ENCODE measurements around the gene FAM168B.

Gene FAM168B

DNA sequence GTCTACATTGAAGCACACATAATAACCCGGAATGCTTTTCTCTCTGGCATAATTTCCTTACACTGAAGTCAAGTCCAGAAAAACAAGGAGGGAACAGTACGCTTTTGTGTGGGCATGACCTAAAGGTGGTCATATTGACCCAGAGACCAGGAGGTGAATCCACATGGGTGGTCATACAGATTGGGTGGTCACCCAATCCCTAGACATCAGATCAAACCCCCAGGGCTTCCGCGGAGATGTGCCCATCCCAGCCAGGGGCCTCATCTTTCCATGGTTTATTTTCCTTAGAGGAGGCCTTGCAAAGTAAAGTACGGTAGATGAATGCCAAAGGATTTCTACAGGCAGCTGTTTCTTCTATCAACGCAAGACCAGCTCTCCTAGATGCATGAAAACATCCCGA, 38.8 kb downstream of the FAM168B start:
- H3K27ac ChIP-seq (ENCODE audit: low read depth, low read length, severe bottlenecking) = no peak overlapping the region
- no peaks in the 10 kb centered on the region for H3K9me3 ChIP-seq (ENCODE audit: control insufficient read depth, low read length)
- H3K36me3 ChIP-seq (ENCODE audit: control insufficient read depth, insufficient read depth, low read length) = peaks cover 99% of the 10 kb centered on the region
- 100% methylated on average over 3 to 5 of the region's 7 CpGs for WGBS, 2 experiments (ENCODE audit: insufficient coverage in 2 of 2)
- H3K4me3 ChIP-seq (ENCODE audit: extremely low read depth, insufficient read depth, low read length, poor library complexity, severe bottlenecking) = no peak overlapping the region
- H3K4me1 ChIP-seq (ENCODE audit: control insufficient read depth, insufficient read depth, low read length, poor library complexity, severe bottlenecking) = peaks cover 4% of the 10 kb centered on the region

DNA sequence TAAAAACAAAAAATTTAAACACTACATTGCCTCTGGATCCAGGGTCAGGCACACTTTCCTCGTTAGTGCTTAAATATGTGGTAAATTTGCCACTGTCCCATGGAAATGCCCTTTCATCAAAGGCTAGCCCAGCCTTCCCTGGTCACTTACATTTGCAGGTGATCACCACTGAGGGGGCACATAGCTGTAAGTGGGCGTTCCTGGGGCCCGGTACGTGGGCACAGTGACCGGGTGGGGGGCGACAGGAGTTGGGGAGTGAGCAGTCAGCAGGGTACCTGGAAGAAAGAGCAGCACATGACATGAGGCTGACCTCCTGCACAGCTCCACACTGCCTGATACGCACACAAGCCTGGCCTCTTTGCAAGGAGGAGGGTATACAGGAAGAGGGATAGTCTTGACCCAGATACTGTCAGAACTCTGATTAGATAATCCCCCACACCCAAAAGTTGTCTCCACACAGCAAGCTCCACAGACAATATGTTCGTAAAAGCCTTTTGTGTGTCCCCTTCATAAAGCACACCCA, 40.5 kb downstream of the FAM168B start:
- 97 to 100% methylated on average over 1 to 6 of the region's 8 CpGs for WGBS, 2 experiments (ENCODE audit: insufficient coverage in 2 of 2)
- no peak overlapping the region for H3K4me3 ChIP-seq (ENCODE audit: extremely low read depth, insufficient read depth, low read length, poor library complexity, severe bottlenecking)
- H3K4me1 ChIP-seq (ENCODE audit: control insufficient read depth, insufficient read depth, low read length, poor library complexity, severe bottlenecking) = peaks cover 4% of the 10 kb centered on the region
- H3K27ac ChIP-seq (ENCODE audit: low read depth, low read length, severe bottlenecking) = no peak overlapping the region
- H3K9me3 ChIP-seq (ENCODE audit: control insufficient read depth, low read length) = no peaks in the 10 kb centered on the region
- peaks cover 97% of the 10 kb centered on the region for H3K36me3 ChIP-seq (ENCODE audit: control insufficient read depth, insufficient read depth, low read length)

DNA sequence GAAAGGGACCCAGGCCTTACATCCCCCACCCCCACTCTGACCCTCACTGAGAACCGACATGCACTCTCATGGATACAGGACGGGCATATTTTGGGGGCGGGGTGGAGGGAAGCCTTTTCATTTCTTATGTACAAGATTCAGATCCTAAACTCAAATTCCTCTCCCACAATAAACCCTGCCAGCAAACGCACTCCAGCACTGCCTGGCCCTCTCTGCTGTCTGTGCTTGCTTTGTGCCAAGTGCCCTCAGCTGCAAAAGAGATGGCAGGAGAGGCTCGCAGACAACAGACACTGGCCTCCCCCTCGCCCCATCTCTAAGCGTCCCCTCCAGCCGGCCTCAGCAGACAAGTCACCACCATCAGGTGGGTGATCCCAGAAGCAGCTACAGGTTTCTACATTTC, 42.4 kb downstream of the FAM168B start:
- H3K4me1 ChIP-seq (ENCODE audit: control insufficient read depth, insufficient read depth, low read length, poor library complexity, severe bottlenecking) = peaks cover 4% of the 10 kb centered on the region
- 88 to 94% methylated on average over 5 to 8 of the region's 8 CpGs for WGBS, 2 experiments (ENCODE audit: insufficient coverage in 2 of 2)
- H3K36me3 ChIP-seq (ENCODE audit: control insufficient read depth, insufficient read depth, low read length) = peaks cover 88% of the 10 kb centered on the region
- H3K9me3 ChIP-seq (ENCODE audit: control insufficient read depth, low read length) = no peaks in the 10 kb centered on the region
- no peak overlapping the region for H3K4me3 ChIP-seq (ENCODE audit: extremely low read depth, insufficient read depth, low read length, poor library complexity, severe bottlenecking)
- H3K27ac ChIP-seq (ENCODE audit: low read depth, low read length, severe bottlenecking) = no peak overlapping the region

DNA sequence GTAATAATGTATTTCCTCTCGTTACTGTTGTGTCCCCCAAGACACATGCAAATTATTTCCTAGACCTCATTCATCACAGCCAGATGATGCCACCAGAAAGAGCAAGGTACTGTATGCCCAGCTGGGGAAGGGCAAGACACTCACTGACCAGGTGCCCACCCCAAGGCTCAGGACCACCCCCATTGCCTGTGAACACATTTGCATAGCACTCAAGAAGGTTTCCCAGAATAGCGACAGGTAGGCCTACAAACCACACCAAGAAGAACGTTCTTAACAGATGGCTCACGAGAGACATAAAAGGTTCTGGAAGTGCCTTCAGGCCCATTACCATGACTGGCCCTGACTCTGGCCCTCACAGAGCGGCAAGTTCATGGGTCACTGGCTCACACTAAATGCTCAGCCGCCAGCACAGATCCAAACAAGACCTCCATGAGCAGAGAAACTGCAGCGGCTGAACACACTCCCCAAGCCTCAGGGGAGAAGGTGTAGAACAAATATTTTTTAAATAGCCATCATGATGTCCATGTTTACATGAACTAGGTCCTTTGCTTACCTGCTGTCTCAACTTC, 44.0 kb downstream of the FAM168B start:
- Histone ChIP-seq H3K4me3 (ENCODE audit: extremely low read depth, insufficient read depth, low read length, poor library complexity, severe bottlenecking) (no peak overlapping the region), H3K36me3 (ENCODE audit: control insufficient read depth, insufficient read depth, low read length) (peaks cover 72% of the 10 kb centered on the region), H3K27ac (ENCODE audit: low read depth, low read length, severe bottlenecking) (no peak overlapping the region), H3K9me3 (ENCODE audit: control insufficient read depth, low read length) (no peaks in the 10 kb centered on the region), H3K4me1 (ENCODE audit: control insufficient read depth, insufficient read depth, low read length, poor library complexity, severe bottlenecking) (peaks cover 4% of the 10 kb centered on the region)
- WGBS, 2 experiments (ENCODE audit: insufficient coverage in 2 of 2) = 98% methylated on average over 5 to 6 of the region's 7 CpGs

DNA sequence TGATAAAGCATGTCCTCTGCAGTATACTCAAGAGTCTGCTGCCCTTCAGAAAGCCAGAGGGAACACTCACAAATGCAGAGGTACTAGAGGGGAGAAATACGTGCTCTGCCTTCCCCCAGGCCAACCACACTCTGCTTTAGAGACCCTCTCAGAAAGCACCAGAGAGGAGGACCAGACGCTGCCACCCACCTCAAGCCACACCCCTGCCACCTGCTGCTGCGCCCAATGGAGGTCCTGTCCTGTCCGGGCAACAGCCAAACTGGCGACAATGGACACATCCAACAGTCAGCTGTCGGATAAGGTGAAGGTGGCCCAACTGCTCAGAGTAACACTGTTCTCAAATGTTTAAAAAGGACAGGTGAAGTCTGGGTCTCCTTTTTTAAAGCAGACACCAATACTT, 44.6 kb downstream of the FAM168B start:
- Histone ChIP-seq H3K27ac (ENCODE audit: low read depth, low read length, severe bottlenecking) (no peak overlapping the region), H3K9me3 (ENCODE audit: control insufficient read depth, low read length) (no peaks in the 10 kb centered on the region), H3K36me3 (ENCODE audit: control insufficient read depth, insufficient read depth, low read length) (peaks cover 66% of the 10 kb centered on the region), H3K4me1 (ENCODE audit: control insufficient read depth, insufficient read depth, low read length, poor library complexity, severe bottlenecking) (peaks cover 4% of the 10 kb centered on the region), H3K4me3 (ENCODE audit: extremely low read depth, insufficient read depth, low read length, poor library complexity, severe bottlenecking) (no peak overlapping the region)
- 84 to 96% methylated on average over 5 of the region's 6 CpGs for WGBS, 2 experiments (ENCODE audit: insufficient coverage in 2 of 2)

DNA sequence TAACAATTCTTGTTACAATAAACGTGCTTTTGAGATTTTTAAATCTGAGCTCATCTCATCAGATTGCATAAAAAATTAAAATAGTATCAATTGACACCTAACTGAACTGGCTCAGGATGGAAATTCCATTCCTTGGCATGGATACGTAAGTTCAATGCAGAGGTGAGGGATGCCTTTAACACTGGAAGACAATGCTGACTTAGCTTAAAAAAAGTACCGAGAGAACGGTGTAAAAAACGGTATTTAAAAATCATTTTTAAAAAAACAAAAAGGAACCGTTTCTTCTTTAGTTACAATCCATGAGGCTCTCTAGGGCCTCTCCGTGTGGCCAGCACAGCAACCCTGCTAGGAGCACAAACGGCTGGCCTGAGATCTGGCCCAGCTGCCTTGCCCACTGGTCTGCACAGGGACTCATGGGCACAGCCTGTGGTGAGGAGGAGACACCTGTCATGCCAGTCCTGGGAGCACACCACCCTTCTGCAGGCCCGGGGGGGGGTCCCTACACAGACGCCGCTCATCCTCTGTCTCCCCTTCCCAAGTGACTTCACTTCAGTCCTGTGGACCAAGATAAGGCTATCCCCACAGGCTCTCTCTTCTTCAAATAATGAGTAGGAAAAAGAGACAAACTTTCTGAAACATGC, 45.2 kb downstream of the FAM168B start:
- H3K36me3 ChIP-seq (ENCODE audit: control insufficient read depth, insufficient read depth, low read length) = peaks cover 60% of the 10 kb centered on the region
- H3K27ac ChIP-seq (ENCODE audit: low read depth, low read length, severe bottlenecking) = no peak overlapping the region
- H3K4me3 ChIP-seq (ENCODE audit: extremely low read depth, insufficient read depth, low read length, poor library complexity, severe bottlenecking) = no peak overlapping the region
- peaks cover 4% of the 10 kb centered on the region for H3K4me1 ChIP-seq (ENCODE audit: control insufficient read depth, insufficient read depth, low read length, poor library complexity, severe bottlenecking)
- H3K9me3 ChIP-seq (ENCODE audit: control insufficient read depth, low read length) = no peaks in the 10 kb centered on the region
- WGBS, 2 experiments (ENCODE audit: insufficient coverage in 2 of 2) = 90 to 95% methylated on average over 6 to 8 of the region's 11 CpGs

DNA sequence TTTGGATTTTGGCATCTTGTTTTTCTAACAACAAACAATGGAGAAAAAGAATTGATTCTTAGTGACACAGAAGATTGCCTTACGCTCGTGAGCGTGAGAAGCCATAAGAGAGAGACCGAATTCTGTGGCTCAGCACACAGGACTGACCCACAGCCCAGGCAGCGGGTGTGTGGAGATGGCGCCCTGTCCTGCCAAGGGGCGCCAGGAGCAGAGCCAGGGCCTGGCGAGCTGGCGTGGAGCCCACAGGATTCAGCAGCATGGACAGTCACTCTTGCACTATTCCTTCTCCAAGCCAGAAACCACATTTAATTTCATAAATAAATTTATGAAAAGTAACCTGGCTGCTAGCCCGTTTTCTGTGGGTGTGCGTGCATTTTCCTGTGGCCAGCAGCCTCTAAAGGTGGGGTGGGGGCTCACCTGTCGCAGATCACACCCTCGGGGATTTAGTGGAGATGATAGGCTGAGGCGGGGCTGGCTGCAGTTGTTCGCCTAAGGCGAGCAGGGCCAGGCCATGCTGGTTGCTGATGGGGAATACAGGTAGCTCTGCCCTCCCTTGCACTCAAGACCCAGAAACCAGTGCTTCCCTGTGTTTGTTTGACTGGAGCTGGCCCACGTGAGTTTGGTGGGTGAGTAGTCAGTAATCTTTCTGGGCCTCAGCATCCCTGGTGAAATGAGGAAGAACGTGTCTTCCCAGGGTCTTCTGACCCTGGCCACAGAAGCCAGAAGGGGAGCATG, 46.2 kb downstream of the FAM168B start:
- H3K36me3 ChIP-seq (ENCODE audit: control insufficient read depth, insufficient read depth, low read length) = peaks cover 50% of the 10 kb centered on the region
- H3K4me1 ChIP-seq (ENCODE audit: control insufficient read depth, insufficient read depth, low read length, poor library complexity, severe bottlenecking) = no peaks in the 10 kb centered on the region
- H3K9me3 ChIP-seq (ENCODE audit: control insufficient read depth, low read length) = no peaks in the 10 kb centered on the region
- H3K4me3 ChIP-seq (ENCODE audit: extremely low read depth, insufficient read depth, low read length, poor library complexity, severe bottlenecking) = no peak overlapping the region
- no peak overlapping the region for H3K27ac ChIP-seq (ENCODE audit: low read depth, low read length, severe bottlenecking)
- 96% methylated on average over 11 to 14 of the region's 18 CpGs for WGBS, 2 experiments (ENCODE audit: insufficient coverage in 2 of 2)

DNA sequence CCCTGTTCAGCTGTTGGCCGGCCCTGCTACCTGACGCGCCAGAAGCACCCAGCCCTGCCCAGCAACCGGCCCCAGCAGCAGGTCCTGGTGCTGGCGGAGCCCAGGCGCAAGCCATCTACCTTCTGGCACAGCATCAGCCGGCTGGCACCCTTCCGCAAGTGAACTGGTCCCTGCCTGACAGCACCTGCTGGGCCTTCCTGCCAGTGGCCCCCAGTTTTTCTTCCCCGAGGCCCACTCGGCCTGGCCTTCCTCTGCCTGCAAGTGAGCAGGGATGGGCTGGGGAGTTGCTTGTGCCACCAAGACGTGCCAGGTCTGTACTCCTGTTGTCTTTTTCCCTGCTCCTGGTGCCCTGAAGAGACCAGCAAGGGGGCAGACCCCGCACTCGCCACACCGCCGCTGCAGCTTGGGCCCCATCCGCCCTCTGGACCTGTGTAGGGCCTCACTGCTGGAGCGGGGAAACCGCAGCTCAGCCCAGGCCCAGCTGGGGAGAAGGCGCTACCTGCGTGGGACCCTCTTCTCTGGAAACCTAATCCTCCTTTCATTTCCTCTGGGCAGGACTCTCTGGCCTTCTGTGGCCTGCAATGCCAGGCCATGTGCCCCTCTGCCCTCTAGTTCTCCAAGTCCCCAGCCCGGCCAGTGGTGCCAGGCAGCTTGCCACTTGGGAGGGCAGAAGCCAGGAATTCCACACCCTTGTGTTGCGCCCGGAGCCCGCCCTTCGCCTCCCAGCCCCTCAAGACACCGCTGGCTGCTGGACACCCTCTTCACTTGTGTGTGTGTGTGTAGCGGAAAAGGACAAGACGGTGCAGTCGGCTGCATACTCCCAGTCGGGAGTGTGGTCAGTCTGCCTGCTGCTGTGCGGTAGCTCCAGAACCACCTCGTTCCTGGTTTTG, 47.0 kb downstream of the FAM168B start:
- Histone ChIP-seq H3K27ac (ENCODE audit: low read depth, low read length, severe bottlenecking) (no peak overlapping the region), H3K36me3 (ENCODE audit: control insufficient read depth, insufficient read depth, low read length) (peaks cover 42% of the 10 kb centered on the region), H3K9me3 (ENCODE audit: control insufficient read depth, low read length) (no peaks in the 10 kb centered on the region), H3K4me3 (ENCODE audit: extremely low read depth, insufficient read depth, low read length, poor library complexity, severe bottlenecking) (no peak overlapping the region), H3K4me1 (ENCODE audit: control insufficient read depth, insufficient read depth, low read length, poor library complexity, severe bottlenecking) (no peaks in the 10 kb centered on the region)
- WGBS, 2 experiments (ENCODE audit: insufficient coverage in 2 of 2) = 95 to 96% methylated on average over 21 to 29 of the region's 32 CpGs

DNA sequence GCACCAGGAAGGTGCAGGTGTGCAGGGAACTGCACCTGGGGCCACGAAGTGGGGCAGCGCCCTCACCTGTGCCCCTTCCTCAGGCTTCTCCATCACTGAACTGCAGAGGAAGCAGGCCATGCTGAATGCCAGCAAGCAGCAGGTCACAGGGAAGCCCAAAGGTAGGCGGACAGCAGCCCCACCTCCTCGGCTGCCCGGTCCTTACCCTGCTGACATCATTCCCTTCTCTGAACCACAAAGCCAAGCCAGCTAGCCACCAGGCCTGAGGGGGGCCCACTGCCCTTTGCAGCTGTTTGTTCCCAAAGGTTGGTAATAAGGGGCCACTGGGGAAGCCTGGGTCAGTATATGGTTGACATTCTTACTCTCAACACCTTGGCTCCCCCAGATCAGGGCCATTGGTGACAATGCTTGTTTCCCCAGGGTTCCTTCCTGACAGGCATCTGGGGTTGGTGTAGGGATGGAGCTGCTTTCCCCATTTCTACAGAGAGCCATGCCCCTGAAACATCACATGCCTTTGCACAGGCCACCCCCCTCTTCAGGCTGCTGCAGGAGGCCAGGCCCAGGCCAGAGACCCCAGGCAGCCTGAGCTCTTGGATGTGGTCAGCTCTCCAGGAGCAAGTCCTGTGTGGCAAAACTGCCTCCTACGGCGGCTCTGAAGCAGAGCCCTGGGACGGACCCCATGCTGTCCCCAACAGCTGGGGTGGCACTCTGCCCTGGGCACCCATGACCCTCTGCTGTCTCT, 47.8 kb downstream of the FAM168B start:
- H3K36me3 ChIP-seq (ENCODE audit: control insufficient read depth, insufficient read depth, low read length) = peaks cover 34% of the 10 kb centered on the region
- WGBS, 2 experiments (ENCODE audit: insufficient coverage in 2 of 2) = 94 to 96% methylated on average over 8 of the region's 8 CpGs
- H3K27ac ChIP-seq (ENCODE audit: low read depth, low read length, severe bottlenecking) = no peak overlapping the region
- no peaks in the 10 kb centered on the region for H3K9me3 ChIP-seq (ENCODE audit: control insufficient read depth, low read length)
- H3K4me1 ChIP-seq (ENCODE audit: control insufficient read depth, insufficient read depth, low read length, poor library complexity, severe bottlenecking) = no peaks in the 10 kb centered on the region
- H3K4me3 ChIP-seq (ENCODE audit: extremely low read depth, insufficient read depth, low read length, poor library complexity, severe bottlenecking) = no peak overlapping the region

DNA sequence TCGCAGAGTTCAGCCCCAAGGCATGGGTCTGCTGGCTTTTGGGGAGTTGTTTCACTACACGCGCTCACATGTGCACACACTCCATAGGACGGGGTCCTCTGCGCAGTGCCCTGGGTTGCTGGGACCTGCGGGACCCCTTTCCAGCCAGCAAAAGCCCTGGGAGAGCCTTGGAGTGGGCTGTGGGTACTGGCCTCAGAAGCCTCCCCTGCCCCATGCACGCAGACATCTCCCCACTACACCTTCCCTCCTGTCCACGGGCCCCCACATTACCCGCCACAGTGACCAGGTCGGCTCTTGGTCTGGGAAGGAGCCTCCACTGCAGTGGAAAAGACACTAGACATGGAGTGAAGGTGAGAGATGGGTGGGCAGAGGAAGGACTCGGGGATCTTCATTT, 48.5 kb downstream of the FAM168B start:
- Histone ChIP-seq H3K27ac (ENCODE audit: low read depth, low read length, severe bottlenecking) (no peak overlapping the region), H3K4me1 (ENCODE audit: control insufficient read depth, insufficient read depth, low read length, poor library complexity, severe bottlenecking) (no peaks in the 10 kb centered on the region), H3K36me3 (ENCODE audit: control insufficient read depth, insufficient read depth, low read length) (peaks cover 27% of the 10 kb centered on the region), H3K9me3 (ENCODE audit: control insufficient read depth, low read length) (no peaks in the 10 kb centered on the region), H3K4me3 (ENCODE audit: extremely low read depth, insufficient read depth, low read length, poor library complexity, severe bottlenecking) (no peak overlapping the region)
- WGBS, 2 experiments (ENCODE audit: insufficient coverage in 2 of 2) = 88 to 95% methylated on average over 4 to 7 of the region's 11 CpGs

Measured in mesodermal cell (in vitro differentiated cells).